Neural cell (in vitro differentiated cells): ENCODE results near the gene CDH6. TPM values are rescaled to one million over a fixed set of nuclear protein-coding genes. Genes with fewer than 3 reads are reported as not detected.
"Not testable (repeated sequence)": the region's sequence is repeated elsewhere in the genome, so short reads cannot be mapped to it uniquely, and the experiment has no call there.

Experiments used
- H2AFZ ChIP-seq: fragments of 200-600, 300-800 bp; sonication (generic), shearing (Covaris generic); 2 replicates; pipeline ENCODE4 v1.6.0; 2014; ENCODE audit warnings: low read depth, mild to moderate bottlenecking, antibody characterized with exemption, low read length, moderate library complexity
- H3F3A ChIP-seq: fragments of 200-600 bp; shearing (Covaris generic); 2 replicates; pipeline ENCODE4 v1.6.1; 2016; ENCODE audit warnings: mild to moderate bottlenecking, moderate library complexity, mixed read lengths, antibody characterized with exemption, low read length; ENCODE audit not compliant: insufficient read depth, poor library complexity, severe bottlenecking
- H3K27ac ChIP-seq: fragments of 200-600, 300-800 bp; sonication (generic), shearing (Covaris generic); 2 replicates; pipeline ENCODE4 v1.5.1; 2014; ENCODE audit warnings: mild to moderate bottlenecking, low read length, moderate library complexity
- H3K27me3 ChIP-seq: fragments of 300-800, 200-600 bp; sonication (generic), shearing (Covaris generic); 2 replicates; pipeline ENCODE4 v1.6.0; 2014; ENCODE audit warnings: mild to moderate bottlenecking, low read depth, low read length, moderate library complexity; ENCODE audit not compliant: insufficient read depth
- H3K36me3 ChIP-seq: fragments of 300-800, 200-600 bp; sonication (generic), shearing (Covaris generic); 2 replicates; pipeline ENCODE4 v1.5.1; 2014; ENCODE audit warnings: mild to moderate bottlenecking, antibody characterized with exemption, low read length, moderate library complexity; ENCODE audit not compliant: insufficient read depth
- H3K4me2 ChIP-seq: fragments of 300-800, 200-600 bp; sonication (generic), shearing (Covaris generic); 2 replicates; pipeline ENCODE4 v1.6.0; 2014; ENCODE audit warnings: mild to moderate bottlenecking, low read length
- H3K4me3 ChIP-seq: fragments of 300-800, 200-600 bp; sonication (generic), shearing (Covaris generic); 2 replicates; pipeline ENCODE4 v1.5.1; 2014; ENCODE audit warnings: mild to moderate bottlenecking, low read length, moderate library complexity
- H3K79me2 ChIP-seq: fragments of 200-600 bp; shearing (Covaris generic); replicated peaks from 2 replicates; pipeline ENCODE4 v1.6.0; 2014; ENCODE audit warnings: mild to moderate bottlenecking, low read length, moderate library complexity; ENCODE audit not compliant: insufficient read depth
- H3K9ac ChIP-seq: fragments of 300-800, 200-600 bp; sonication (generic), shearing (Covaris generic); 2 replicates; pipeline ENCODE4 v1.6.1; 2016; ENCODE audit warnings: mild to moderate bottlenecking, low read length, mixed read lengths
- H3K9me2 ChIP-seq: fragments of 200-600 bp; shearing (Covaris generic); 2 replicates; pipeline ENCODE4 v1.6.1; 2016; ENCODE audit warnings: mild to moderate bottlenecking, low read length, mixed read lengths; ENCODE audit not compliant: insufficient read depth
- H3K9me3 ChIP-seq: fragments of 200-600, 300-800 bp; sonication (generic), shearing (Covaris generic); 2 replicates; pipeline ENCODE4 v1.6.1; 2016; ENCODE audit warnings: mild to moderate bottlenecking, mixed run types, low read length, moderate library complexity, mixed read lengths
- H4K20me1 ChIP-seq: fragments of 200-600 bp; shearing (Covaris generic); 2 replicates; pipeline ENCODE4 v1.6.1; 2016; ENCODE audit warnings: mild to moderate bottlenecking, mixed run types; ENCODE audit not compliant: insufficient read depth
- MXI1 ChIP-seq: fragments of 450-650 bp; conservative IDR thresholded peaks from 2 replicates; pipeline ENCODE4 v1.6.1; 2014; ENCODE audit warnings: antibody characterized with exemption, mild to moderate bottlenecking; ENCODE audit not compliant: poor library complexity, severe bottlenecking
- POLR2AphosphoS5 ChIP-seq: IDR thresholded peaks from 2 replicates; pipeline ENCODE4 v1.6.1; 2012
- RAD21 ChIP-seq: fragments of 450-650 bp; conservative IDR thresholded peaks from 2 replicates; pipeline ENCODE4 v1.6.1; 2014; ENCODE audit warnings: antibody characterized with exemption, mild to moderate bottlenecking, moderate library complexity
- REST ChIP-seq: IDR thresholded peaks from 2 replicates; pipeline ENCODE4 v1.6.1; 2012; ENCODE audit warnings: borderline replicate concordance
- SMC3 ChIP-seq: fragments of 450-650 bp; conservative IDR thresholded peaks from 2 replicates; pipeline ENCODE4 v1.6.1; 2014; ENCODE audit warnings: antibody characterized with exemption, mild to moderate bottlenecking, moderate library complexity; ENCODE audit not compliant: poor library complexity
- TAF1 ChIP-seq: IDR thresholded peaks from 2 replicates; pipeline ENCODE4 v1.6.1; 2012; ENCODE audit warnings: low read depth
- polyA plus RNA-seq: library from polyadenylated mRNA; depleted of rRNA; stranded (reverse); fragments of >200 nt; gene quantifications from 2 replicates; pipeline ENCODE4 v1.2.3, GENCODE V29; 2014

CDH6 gene
- polyA plus RNA-seq, 1 donor from 2014 or later: 2.1 TPM

GRCh38 chr5:31361234-31361633, 167.7 kb downstream of the CDH6 start:
- Histone ChIP-seq H3K4me2 (no peak overlapping the region), H3K27me3 (no peaks in the 10 kb centered on the region), H3K9me2 (no peaks in the 10 kb centered on the region), H3K9me3 (no peaks in the 10 kb centered on the region), H3K9ac (no peak overlapping the region), H4K20me1 (no peaks in the 10 kb centered on the region), H3K36me3 (no peaks in the 10 kb centered on the region), H3K79me2 (no peaks in the 10 kb centered on the region), H3F3A (no peaks in the 10 kb centered on the region), H3K4me3 (no peak overlapping the region), H2AFZ (no peak overlapping the region), H3K27ac (no peak overlapping the region)
- no peak for TF ChIP-seq POLR2AphosphoS5
- TF ChIP-seq RAD21: no peak
- no peak for TF ChIP-seq MXI1
- TF ChIP-seq REST: no peak
- TF ChIP-seq TAF1: no peak

GRCh38 chr5:31361704-31362528, 168.4 kb downstream of the CDH6 start:
- H3K79me2 ChIP-seq, H4K20me1 ChIP-seq, H2AFZ ChIP-seq, H3K27me3 ChIP-seq, H3F3A ChIP-seq, H3K36me3 ChIP-seq, H3K27ac ChIP-seq, H3K4me2 ChIP-seq, H3K9ac ChIP-seq, H3K9me2 ChIP-seq, H3K4me3 ChIP-seq, H3K9me3 ChIP-seq: not testable (repeated sequence)

GRCh38 chr5:31362529-31362900, 169.0 kb downstream of the CDH6 start:
- Histone ChIP-seq H3K27ac (no peak overlapping the region), H3K4me3 (no peak overlapping the region), H2AFZ (no peak overlapping the region), H3K79me2 (no peaks in the 10 kb centered on the region), H3K9me2 (no peaks in the 10 kb centered on the region), H3K27me3 (no peaks in the 10 kb centered on the region), H3K4me2 (no peak overlapping the region), H3K9me3 (no peaks in the 10 kb centered on the region), H3K36me3 (no peaks in the 10 kb centered on the region), H3K9ac (no peak overlapping the region), H3F3A (no peaks in the 10 kb centered on the region), H4K20me1 (no peaks in the 10 kb centered on the region)
- TF ChIP-seq SMC3 (no peak), RAD21 (no peak), TAF1 (no peak)
